Measurements from ENCODE around the gene GLTP. TPM values are rescaled to one million over a fixed set of nuclear protein-coding genes. Genes with fewer than 3 reads are reported as not detected.

Gene GLTP
- total and polyA plus RNA-seq, 4 donors = 31.2 to 49.2 (median 40.8) TPM

DNA sequence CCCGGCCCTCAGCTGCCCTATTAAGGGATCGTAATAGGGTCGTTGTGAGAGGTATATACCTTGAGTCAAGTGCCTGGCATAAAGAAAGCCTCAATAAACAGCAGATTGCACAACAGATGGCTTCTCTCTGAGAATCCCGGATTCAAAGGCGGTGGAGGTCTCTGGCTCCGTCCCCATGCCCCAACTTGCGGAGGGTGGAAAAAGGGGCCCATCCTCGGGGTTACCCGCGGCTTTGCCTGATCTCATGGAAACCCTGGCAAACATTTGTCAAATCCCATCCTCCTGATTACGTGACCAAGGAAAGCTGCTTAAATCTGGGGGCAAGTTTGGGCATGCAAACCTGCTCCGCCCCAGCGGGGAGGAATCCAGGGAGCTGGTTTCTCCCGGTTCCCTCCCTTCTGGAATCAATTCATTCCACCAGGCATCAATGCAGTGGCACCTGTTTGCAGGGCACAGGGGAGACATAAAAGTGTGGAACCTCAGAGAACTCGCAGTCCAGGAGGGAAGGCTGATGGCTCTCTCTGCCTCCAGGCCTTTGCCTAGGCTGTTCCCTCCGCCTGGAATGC lies 59.4 kb downstream of the GLTP start:
- Histone ChIP-seq H3K27ac (ENCODE audit: low read depth in 1 of 2, low read length in 1 of 2) (no peak overlapping the region), H3K36me3 (ENCODE audit: control insufficient read depth in 4 of 4, insufficient read depth in 4 of 4, low read length in 4 of 4) (no peaks in the 10 kb centered on the region), H3K27me3 (ENCODE audit: control insufficient read depth in 3 of 3, insufficient read depth in 3 of 3, low read length in 2 of 3) (no peaks in the 10 kb centered on the region), H3K4me1 (ENCODE audit: control insufficient read depth in 5 of 5, insufficient read depth in 5 of 5, low read length in 5 of 5) (peaks cover 0 to 5% (median 0%) of the 10 kb centered on the region in 5 donors), H3K4me3 (no peak overlapping the region), H3K9me3 (ENCODE audit: control insufficient read depth in 4 of 4, insufficient read depth in 3 of 4, low read length in 3 of 4) (no peaks in the 10 kb centered on the region), H3K9ac (ENCODE audit: insufficient read depth in 1 of 2, low read length in 2 of 2) (no peak overlapping the region)
- DNase-seq (no peak), ATAC-seq (ENCODE audit: insufficient read depth, low FRiP score) (no peak)
- WGBS, 2 donors = 81 to 90% methylated on average over 16 of the region's 16 CpGs
- TF ChIP-seq, protein P1, sequence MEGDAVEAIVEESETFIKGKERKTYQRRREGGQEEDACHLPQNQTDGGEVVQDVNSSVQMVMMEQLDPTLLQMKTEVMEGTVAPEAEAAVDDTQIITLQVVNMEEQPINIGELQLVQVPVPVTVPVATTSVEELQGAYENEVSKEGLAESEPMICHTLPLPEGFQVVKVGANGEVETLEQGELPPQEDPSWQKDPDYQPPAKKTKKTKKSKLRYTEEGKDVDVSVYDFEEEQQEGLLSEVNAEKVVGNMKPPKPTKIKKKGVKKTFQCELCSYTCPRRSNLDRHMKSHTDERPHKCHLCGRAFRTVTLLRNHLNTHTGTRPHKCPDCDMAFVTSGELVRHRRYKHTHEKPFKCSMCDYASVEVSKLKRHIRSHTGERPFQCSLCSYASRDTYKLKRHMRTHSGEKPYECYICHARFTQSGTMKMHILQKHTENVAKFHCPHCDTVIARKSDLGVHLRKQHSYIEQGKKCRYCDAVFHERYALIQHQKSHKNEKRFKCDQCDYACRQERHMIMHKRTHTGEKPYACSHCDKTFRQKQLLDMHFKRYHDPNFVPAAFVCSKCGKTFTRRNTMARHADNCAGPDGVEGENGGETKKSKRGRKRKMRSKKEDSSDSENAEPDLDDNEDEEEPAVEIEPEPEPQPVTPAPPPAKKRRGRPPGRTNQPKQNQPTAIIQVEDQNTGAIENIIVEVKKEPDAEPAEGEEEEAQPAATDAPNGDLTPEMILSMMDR (IDR thresholded peaks at IDR 0.05; ENCODE audit: control extremely low read depth, extremely low read depth) = no peak

GRCh38 chr12:109818905-109819500 lies 61.3 kb downstream of the GLTP start:
- no peak overlapping the region for H3K27ac ChIP-seq (ENCODE audit: low read depth in 1 of 2, low read length in 1 of 2)
- H3K36me3 ChIP-seq (ENCODE audit: control insufficient read depth in 4 of 4, insufficient read depth in 4 of 4, low read length in 4 of 4) = no peaks in the 10 kb centered on the region
- ATAC-seq (ENCODE audit: insufficient read depth, low FRiP score) (no peak), DNase-seq (peak in 1 of 3 donors; percentile 33)
- 57 to 72% methylated on average over 10 of the region's 10 CpGs for WGBS, 2 donors
- H3K4me1 ChIP-seq (ENCODE audit: control insufficient read depth in 5 of 5, insufficient read depth in 5 of 5, low read length in 5 of 5) = peaks cover 0 to 5% (median 0%) of the 10 kb centered on the region in 5 donors
- H3K9ac ChIP-seq (ENCODE audit: insufficient read depth in 1 of 2, low read length in 2 of 2) = peak overlapping the region in 1 of 2 donors; percentile 21
- TF ChIP-seq, protein P1 (IDR thresholded peaks at IDR 0.05; ENCODE audit: control extremely low read depth, extremely low read depth) = no peak
- H3K27me3 ChIP-seq (ENCODE audit: control insufficient read depth in 3 of 3, insufficient read depth in 3 of 3, low read length in 2 of 3) = no peaks in the 10 kb centered on the region
- no peak overlapping the region for H3K4me3 ChIP-seq
- no peaks in the 10 kb centered on the region for H3K9me3 ChIP-seq (ENCODE audit: control insufficient read depth in 4 of 4, insufficient read depth in 3 of 4, low read length in 3 of 4)

DNA sequence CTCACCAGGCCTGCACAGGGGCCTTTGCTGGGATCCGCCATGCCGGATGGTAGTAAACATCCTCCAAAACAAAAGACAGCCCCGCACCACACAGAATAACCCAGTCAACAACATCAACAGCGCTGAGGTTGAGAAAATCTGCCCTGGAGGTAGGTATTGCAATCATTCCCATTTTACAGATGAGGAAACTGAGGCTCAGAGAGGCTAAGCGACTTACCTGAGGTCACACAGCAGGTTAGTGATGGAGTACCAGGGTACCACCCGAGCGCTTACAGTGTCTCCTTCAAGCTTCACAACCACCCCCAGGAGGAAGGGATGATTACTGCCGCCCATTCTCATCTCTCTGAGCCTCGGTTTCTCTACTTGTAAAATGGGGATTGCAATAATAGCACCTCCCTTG lies 62.1 kb downstream of the GLTP start:
- Histone ChIP-seq H3K9ac (ENCODE audit: insufficient read depth in 1 of 2, low read length in 2 of 2) (no peak overlapping the region), H3K36me3 (ENCODE audit: control insufficient read depth in 4 of 4, insufficient read depth in 4 of 4, low read length in 4 of 4) (peaks cover 0 to 3% (median 0%) of the 10 kb centered on the region in 4 donors), H3K27me3 (ENCODE audit: control insufficient read depth in 3 of 3, insufficient read depth in 3 of 3, low read length in 2 of 3) (no peaks in the 10 kb centered on the region), H3K27ac (ENCODE audit: low read depth in 1 of 2, low read length in 1 of 2) (no peak overlapping the region), H3K9me3 (ENCODE audit: control insufficient read depth in 4 of 4, insufficient read depth in 3 of 4, low read length in 3 of 4) (no peaks in the 10 kb centered on the region), H3K4me3 (no peak overlapping the region), H3K4me1 (ENCODE audit: control insufficient read depth in 5 of 5, insufficient read depth in 5 of 5, low read length in 5 of 5) (peaks cover 0 to 5% (median 0%) of the 10 kb centered on the region in 5 donors)
- ATAC-seq (ENCODE audit: insufficient read depth, low FRiP score) (no peak), DNase-seq (no peak)
- TF ChIP-seq, protein P1 (IDR thresholded peaks at IDR 0.05; ENCODE audit: control extremely low read depth, extremely low read depth) = no peak
- WGBS, 2 donors = 91 to 96% methylated on average over 9 of the region's 9 CpGs

Data from lung (tissue), 12 donors.